MCF 10A (cell line): ENCODE data around the gene TMEM131L. TPM values are rescaled to one million over a fixed set of nuclear protein-coding genes. Genes with fewer than 3 reads are reported as not detected.

Source experiments
- BruUV-seq: library from RNA; stranded (reverse); fragments of 400-500 nt; replicated peaks from 2 replicates; lab custom pipeline; 2021; lab: Mats Ljungman, UMichigan
- CTCF ChIA-PET: fragments of 300-600 bp; sonication (Branson Sonifier 250); formaldehyde crosslinking; extraction: SDS; loops from one replicate; lab custom pipeline; 2021; ENCODE audit warnings: antibody characterized with exemption, inconsistent platforms; lab: Yijun Ruan, JAX
- POLR2A ChIA-PET: fragments of 300-600, 350-650 bp; sonication (Branson Sonifier 250); formaldehyde crosslinking; extraction: SDS; loops from one replicate; lab custom pipeline; 2020; ENCODE audit warnings: antibody characterized with exemption, inconsistent platforms; lab: Yijun Ruan, JAX
- DNase-seq: peaks from one replicate; pipeline ENCODE4 v3.0.0-alpha.2; 2018; ENCODE audit not compliant: unreplicated experiment
- H3K27ac Mint-ChIP-seq: one replicate; pipeline ENCODE4 v1.8.0; 2022; ENCODE audit warnings: mild to moderate bottlenecking, low read depth, mixed read lengths; ENCODE audit not compliant: unreplicated experiment
- H3K27me3 Mint-ChIP-seq: one replicate; pipeline ENCODE4 v1.8.0; 2022; ENCODE audit warnings: mixed read lengths; ENCODE audit not compliant: insufficient read depth, unreplicated experiment
- H3K36me3 Mint-ChIP-seq: one replicate; pipeline ENCODE4 v1.8.0; 2022; ENCODE audit warnings: mild to moderate bottlenecking, moderate library complexity, mixed read lengths; ENCODE audit not compliant: insufficient read depth, unreplicated experiment
- H3K4me1 Mint-ChIP-seq: one replicate; pipeline ENCODE4 v1.8.0; 2022; ENCODE audit warnings: mixed read lengths; ENCODE audit not compliant: insufficient read depth, unreplicated experiment
- H3K4me3 Mint-ChIP-seq: one replicate; pipeline ENCODE4 v1.8.0; 2022; ENCODE audit warnings: mild to moderate bottlenecking, moderate library complexity, mixed read lengths; ENCODE audit not compliant: unreplicated experiment
- H3K9me3 Mint-ChIP-seq: one replicate; pipeline ENCODE4 v1.8.0; 2022; ENCODE audit warnings: mixed read lengths; ENCODE audit not compliant: unreplicated experiment
- CTCF ChIP-seq: fragments of 200-600 bp; IDR thresholded peaks from one replicate; pipeline ENCODE4 v1.8.0; 2022; ENCODE audit warnings: antibody characterized with exemption, mild to moderate bottlenecking; ENCODE audit not compliant: unreplicated experiment
- intact Hi-C: fragments of 100-400 bp; cut with micrococcal nuclease; formaldehyde crosslinking; loops from 2 replicates; pipeline ENCODE4 v1.14.1; 2022
- total RNA-seq: library from RNA; stranded (reverse); gene quantifications from 2 replicates; pipeline ENCODE4 v1.2.3, GENCODE V29; 2022

Gene TMEM131L
- total RNA-seq, 1 experiment from 2014 or later: 10.1 TPM

DNA sequence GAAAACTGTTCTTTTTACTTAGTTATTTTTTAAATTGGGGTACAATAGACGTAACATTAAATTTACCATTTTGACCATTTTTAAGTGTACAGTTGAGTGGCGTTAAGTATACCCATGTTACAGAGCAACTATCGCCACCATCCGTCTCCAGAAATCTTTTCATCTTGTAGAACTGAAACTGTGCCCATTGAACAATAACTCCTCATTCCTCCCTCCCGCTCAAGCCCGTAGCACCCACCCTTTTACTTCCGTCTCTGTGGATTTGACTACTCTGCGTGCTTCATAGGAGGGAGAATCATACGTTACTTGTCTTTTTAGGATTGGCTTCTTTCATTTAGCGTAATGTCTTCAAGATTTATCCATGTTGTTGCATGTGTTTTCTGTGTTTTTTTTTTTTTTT lies 55.3 kb downstream of the TMEM131L start:
- Mint-ChIP-seq H3K36me3 (peaks cover 10% of the 10 kb centered on the region), H3K9me3 (no peaks in the 10 kb centered on the region), H3K27me3 (no peaks in the 10 kb centered on the region), H3K4me3 (no peak overlapping the region), H3K4me1 (peaks cover 21% of the 10 kb centered on the region), H3K27ac (no peak overlapping the region)
- ChIA-PET POLR2A (interaction anchor here (0.7 kb wide), 1 partner anchor 15 kb away, joined by 3 read pairs; no protein-coding TSS in a partner anchor), CTCF (no interaction called here)
- no peak for TF ChIP-seq CTCF
- no peak for DNase-seq
- no TSS peak for BruUV-seq
- intact Hi-C loops: no loop called here

DNA sequence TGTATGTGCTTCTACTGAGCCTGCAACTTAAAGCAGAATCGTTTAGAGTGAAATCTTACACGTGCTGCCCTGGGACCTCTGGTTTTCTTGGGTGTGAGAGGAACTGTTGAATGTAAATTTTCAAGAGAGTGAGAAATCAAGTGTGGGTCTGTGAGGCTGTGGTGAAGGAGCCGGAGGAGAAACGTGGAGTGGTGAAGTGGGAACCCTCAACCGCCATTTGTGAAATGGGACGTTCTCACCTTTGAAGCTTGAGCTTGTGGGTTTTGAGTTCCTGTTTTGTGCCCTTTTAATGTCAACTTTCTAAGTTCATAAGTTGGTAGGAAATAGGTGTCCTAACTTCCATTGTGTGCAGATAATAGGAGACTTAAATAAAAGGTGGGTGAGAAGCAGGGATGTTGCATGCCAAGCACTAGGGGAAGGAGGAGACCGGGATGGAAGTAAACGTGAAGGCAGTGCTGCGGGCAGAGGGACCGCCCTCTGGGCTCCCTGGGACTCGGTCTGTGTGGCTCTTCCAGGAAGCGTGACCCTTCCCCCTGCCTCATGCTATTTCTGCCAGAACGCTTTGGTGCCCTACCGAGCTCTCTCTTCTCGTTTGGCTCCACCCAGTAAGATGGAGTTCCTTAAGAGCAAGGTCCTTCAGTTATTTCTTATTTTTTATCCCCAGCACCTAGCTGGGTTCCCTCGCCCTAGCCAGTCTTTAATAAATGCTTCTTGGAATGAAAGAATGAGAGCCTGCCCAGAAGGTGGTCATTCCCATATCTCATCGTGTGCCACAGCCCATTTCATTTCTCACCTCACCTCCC lies 56.0 kb downstream of the TMEM131L start:
- POLR2A ChIA-PET: interaction anchor here (0.7 kb wide), 1 partner anchor 14 kb away, joined by 3 read pairs; no protein-coding TSS in a partner anchor
- DNase-seq: no peak
- intact Hi-C loops: no loop called here
- CTCF ChIA-PET: no interaction called here
- Mint-ChIP-seq H3K27me3 (no peaks in the 10 kb centered on the region), H3K27ac (no peak overlapping the region), H3K36me3 (peaks cover 10% of the 10 kb centered on the region), H3K4me1 (peaks cover 18% of the 10 kb centered on the region), H3K9me3 (no peaks in the 10 kb centered on the region), H3K4me3 (no peak overlapping the region)
- no TSS peak for BruUV-seq
- TF ChIP-seq CTCF: no peak

GRCh38 chr4:153522802-153523094 lies 56.6 kb downstream of the TMEM131L start:
- no peak for DNase-seq
- TF ChIP-seq CTCF: no peak
- POLR2A ChIA-PET: no interaction called here
- H3K36me3 Mint-ChIP-seq: peaks cover 10% of the 10 kb centered on the region
- H3K4me3 Mint-ChIP-seq: no peak overlapping the region
- no TSS peak for BruUV-seq
- CTCF ChIA-PET: interaction anchor here (0.6 kb wide), 1 partner anchor 13 kb away, joined by 4 read pairs; no protein-coding TSS in a partner anchor
- H3K27me3 Mint-ChIP-seq: no peaks in the 10 kb centered on the region
- intact Hi-C loops: no loop called here
- no peak overlapping the region for H3K27ac Mint-ChIP-seq
- H3K4me1 Mint-ChIP-seq: peaks cover 15% of the 10 kb centered on the region
- no peaks in the 10 kb centered on the region for H3K9me3 Mint-ChIP-seq

GRCh38 chr4:153523164-153523796 lies 57.1 kb downstream of the TMEM131L start:
- TF ChIP-seq CTCF: no peak
- Mint-ChIP-seq H3K27ac (no peak overlapping the region), H3K9me3 (no peaks in the 10 kb centered on the region), H3K4me3 (no peak overlapping the region), H3K4me1 (peaks cover 15% of the 10 kb centered on the region), H3K27me3 (no peaks in the 10 kb centered on the region), H3K36me3 (peaks cover 6% of the 10 kb centered on the region)
- DNase-seq: no peak
- POLR2A ChIA-PET: no interaction called here
- CTCF ChIA-PET: interaction anchor here (0.6 kb wide), 1 partner anchor 12 kb away, joined by 4 read pairs; no protein-coding TSS in a partner anchor
- intact Hi-C loops: no loop called here
- BruUV-seq: no TSS peak
